ENCODE data around the gene ROBO2.

- TF ChIP-seq, protein P1, sequence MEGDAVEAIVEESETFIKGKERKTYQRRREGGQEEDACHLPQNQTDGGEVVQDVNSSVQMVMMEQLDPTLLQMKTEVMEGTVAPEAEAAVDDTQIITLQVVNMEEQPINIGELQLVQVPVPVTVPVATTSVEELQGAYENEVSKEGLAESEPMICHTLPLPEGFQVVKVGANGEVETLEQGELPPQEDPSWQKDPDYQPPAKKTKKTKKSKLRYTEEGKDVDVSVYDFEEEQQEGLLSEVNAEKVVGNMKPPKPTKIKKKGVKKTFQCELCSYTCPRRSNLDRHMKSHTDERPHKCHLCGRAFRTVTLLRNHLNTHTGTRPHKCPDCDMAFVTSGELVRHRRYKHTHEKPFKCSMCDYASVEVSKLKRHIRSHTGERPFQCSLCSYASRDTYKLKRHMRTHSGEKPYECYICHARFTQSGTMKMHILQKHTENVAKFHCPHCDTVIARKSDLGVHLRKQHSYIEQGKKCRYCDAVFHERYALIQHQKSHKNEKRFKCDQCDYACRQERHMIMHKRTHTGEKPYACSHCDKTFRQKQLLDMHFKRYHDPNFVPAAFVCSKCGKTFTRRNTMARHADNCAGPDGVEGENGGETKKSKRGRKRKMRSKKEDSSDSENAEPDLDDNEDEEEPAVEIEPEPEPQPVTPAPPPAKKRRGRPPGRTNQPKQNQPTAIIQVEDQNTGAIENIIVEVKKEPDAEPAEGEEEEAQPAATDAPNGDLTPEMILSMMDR (IDR thresholded peaks at IDR 0.05; ENCODE audit: low read length) = no peak
- TF ChIP-seq EZH2 (IDR thresholded peaks at IDR 0.05; ENCODE audit: borderline replicate concordance, low read length) = no peak
Observed at GRCh38 chr3:77342027-77342426, 302.1 kb downstream of the ROBO2 start.
